GM18907 (cell line): ENCODE results near the gene TEX264.
A peak's percentile ranks its signal among the peaks of the same experiment; 100 is the strongest.
"Not testable (repeated sequence)": the region's sequence is repeated elsewhere in the genome, so short reads cannot be mapped to it uniquely, and the experiment has no call there.

Experiments used
- ATAC-seq: cut with Tn5 transposase; IDR thresholded peaks from one replicate; pipeline ENCODE4 v1.9.1; 2021; ENCODE audit warnings: mild to moderate bottlenecking, moderate library complexity; ENCODE audit not compliant: unreplicated experiment

Gene TEX264, protein sequence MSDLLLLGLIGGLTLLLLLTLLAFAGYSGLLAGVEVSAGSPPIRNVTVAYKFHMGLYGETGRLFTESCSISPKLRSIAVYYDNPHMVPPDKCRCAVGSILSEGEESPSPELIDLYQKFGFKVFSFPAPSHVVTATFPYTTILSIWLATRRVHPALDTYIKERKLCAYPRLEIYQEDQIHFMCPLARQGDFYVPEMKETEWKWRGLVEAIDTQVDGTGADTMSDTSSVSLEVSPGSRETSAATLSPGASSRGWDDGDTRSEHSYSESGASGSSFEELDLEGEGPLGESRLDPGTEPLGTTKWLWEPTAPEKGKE

DNA sequence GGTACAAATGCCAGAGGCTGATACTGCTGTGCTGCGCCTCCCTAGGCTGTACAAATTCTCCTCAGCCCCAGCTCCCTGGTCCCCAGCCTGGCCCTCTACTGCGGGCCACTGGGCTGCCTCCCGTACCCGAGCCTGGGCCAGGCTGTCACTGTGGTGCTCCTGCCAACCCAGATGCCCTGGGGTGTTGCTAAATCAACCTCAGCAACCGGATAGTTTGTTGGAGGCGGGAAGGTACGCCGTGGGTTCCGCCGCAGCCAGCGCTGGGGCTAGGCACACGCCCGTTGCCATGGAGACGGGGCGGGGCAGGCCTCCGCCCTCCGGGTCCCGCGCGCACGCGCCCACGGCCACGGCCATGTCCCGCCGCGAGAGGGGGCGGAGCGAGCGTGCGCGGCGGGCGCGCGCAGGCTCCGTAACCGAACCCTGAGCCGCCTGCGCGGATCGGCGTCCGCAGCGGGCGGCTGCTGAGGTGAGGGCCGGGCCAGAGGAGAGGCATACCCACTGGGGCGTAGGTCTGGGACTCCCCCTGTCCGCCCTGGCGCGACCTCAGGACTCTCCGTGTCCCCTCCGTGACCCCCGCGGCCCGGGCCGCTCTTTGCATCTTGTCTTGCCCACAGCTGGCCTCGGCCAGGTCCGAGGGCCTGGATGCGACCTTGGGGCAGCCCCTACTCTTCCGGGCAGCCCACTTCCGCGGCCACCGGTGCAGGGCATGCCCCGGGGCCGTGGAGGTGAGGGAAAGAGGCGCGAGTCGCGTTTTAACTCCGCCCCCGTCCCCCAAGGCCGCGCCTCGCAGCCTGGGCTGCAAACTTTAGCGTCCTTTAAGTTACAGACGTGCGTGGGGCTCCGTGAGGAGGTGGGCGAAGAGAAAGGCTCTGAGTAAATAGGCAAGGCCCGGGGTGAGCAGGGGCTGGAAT, at the start of gene TEX264:
TSS of gene TEX264 (plus strand) at position 430 of the 911 bp plus-strand sequence. CDS start 3,053 bp downstream, outside the sequence.
- ATAC-seq = peak; percentile 81

DNA sequence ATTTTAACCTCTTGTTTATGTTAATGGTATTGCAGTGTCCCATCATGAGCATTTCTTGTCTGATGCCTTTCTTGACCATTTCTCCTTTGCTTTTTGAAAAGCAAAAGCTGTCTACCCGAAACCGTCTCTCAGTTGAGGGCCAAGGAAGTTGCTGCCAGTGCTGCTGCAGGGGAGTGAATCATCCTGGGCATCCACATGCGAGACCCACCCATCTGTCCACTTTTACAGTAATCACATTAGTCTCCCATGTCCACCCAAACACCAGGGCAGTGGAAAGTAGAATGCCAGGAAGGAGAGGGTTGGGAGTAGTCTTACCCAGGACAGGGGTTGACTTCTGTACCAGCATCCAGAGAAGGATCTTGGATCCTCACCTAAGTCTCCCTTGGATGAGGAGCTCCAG, 48.6 kb upstream of the TEX264 start:
- ATAC-seq = no peak

DNA sequence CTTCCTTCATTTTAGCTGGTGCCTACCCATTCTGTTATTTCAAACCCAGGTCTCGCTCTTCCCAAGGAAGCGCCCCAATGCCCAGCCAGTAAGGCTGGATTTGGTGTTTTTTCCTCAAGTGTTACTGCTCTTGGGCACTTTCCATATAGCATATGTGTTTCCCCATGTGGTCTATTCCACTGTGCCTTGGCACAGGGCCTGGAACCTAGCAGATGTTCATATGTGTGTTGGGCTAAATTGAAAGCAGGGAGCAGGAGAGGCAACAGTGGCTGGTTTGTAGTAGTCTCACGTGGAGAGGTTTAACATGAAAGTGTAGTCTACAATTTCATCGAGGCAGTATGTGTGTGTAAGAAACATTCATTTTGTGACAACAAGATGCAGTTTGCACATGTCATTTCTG, 48.2 kb upstream of the TEX264 start:
- no peak for ATAC-seq

DNA sequence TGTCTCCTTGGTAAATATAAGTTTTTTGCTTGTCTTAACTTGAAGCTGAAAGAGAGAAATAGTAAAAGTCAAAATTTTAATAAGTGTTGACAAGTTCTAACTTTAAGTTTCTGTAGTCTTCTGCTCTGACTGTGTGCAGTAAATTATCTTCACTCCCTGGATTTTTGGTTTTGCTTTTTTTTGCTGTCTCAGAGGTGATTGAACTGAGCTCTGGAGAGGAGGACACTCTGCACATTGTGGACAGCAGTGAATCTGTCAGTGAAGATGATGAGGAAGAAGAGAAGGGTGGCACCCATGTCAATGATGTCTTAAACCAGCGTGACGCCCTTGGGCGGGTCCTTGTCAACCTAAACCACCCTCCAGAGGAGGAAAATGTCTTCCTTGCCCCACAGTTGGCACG, 40.5 kb upstream of the TEX264 start:
- ATAC-seq = no peak

DNA sequence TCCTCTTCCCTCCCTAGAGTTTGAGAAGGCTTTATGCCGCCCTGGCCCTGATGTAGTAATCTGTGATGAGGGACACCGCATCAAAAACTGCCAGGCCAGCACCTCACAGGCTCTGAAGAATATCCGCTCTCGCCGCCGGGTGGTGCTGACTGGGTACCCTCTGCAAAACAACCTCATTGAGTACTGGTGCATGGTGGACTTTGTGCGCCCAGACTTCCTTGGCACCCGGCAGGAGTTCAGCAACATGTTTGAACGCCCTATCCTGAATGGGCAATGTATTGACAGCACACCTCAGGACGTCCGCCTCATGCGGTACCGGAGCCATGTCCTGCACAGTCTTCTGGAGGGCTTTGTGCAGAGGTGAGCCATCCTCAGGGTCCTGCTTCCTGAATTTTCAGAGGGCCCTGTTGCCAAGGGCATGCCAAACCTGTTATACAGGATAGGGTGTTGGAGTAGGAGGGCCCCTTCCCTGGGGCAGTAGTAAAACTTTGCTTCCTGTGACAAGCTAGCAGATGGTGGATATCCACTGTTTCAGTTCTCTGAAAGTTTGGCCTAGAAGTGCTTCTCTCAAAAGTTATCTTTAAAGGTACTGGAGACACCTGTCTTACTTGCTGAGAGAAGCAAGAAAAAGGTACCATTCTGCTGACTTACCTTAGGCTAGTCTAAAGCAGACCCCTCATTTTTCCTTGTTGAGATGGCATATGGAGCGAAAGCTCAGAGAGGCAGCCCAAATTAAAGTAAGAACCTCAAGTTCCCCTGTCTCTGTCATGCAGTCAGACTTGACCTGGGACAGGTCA, 33.7 kb upstream of the TEX264 start:
- no peak for ATAC-seq

DNA sequence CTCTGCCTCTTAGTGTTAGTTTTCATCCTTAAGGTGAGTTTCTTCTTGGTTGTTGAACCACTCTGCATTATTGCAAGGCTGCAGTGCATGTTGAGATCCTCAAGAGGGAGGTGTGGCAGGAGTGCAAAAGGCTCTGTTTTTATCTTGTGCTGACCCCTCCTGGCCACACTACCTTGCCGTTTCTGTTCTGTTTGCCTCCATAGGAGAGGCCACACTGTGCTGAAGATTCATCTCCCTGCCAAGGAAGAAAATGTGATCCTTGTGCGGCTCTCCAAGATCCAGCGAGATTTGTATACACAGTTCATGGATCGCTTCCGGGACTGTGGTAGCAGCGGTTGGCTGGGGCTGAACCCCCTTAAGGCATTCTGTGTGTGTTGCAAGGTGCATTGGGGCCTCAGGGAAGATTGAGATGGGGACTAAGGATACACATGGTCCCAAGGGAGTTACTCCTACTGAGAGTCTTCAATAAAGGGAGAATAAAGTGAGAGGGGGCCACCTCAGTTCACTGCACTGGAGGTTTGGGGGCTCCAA, 33.0 kb upstream of the TEX264 start:
- ATAC-seq = peak; percentile 71

DNA sequence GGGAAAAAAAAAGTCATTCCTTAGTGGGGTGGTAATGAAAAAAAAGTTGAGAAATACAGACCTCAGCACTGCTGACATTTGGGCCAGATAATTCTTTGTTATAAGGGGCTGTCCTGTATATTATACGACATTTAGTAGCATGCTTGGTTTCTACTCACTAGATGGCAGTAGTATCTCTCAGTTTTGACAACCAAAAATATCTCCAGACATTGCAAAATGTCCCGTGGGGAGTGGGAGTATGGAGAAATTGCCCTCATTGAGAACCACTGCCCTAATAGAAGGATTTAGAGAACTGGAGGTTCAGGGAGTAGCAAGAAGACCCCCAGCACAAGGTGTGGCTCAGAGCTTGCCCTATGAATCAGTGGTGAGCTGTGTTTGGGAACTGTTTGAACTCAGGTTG, 28.6 kb upstream of the TEX264 start:
- ATAC-seq = no peak

DNA sequence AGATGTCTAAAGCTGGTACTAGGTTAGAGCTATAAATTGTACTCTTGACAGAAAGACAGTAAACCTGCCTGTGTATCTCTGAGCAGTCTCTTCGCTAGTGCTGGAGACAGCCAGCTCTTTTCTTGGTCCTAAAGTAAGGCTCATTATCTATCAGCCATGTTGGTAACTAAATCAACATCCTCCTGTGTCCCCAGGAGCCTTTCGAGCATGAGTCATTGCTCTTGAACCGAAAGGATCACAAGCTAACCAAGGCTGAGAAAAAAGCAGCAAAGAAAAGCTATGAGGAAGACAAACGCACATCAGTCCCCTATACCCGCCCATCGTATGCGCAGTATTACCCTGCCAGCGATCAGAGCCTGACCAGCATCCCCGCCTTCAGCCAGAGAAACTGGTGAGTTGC, 25.0 kb upstream of the TEX264 start:
- no peak for ATAC-seq

DNA sequence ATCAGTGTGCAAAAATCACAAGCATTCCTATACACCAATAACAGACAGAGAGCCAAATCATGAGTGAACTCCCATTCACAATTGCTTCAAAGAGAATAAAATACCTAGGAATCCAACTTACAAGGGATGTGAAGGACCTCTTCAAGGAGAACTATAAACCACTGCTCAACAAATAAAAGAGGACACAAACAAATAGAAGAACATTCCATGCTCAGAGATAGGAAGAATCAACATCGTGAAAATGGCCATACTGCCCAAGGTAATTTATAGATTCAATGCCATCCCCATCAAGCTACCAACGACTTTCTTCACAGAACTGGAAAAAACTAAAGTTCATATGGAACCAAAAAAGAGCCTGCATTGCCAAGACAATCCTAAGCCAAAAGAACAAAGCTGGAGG, 18.9 kb upstream of the TEX264 start:
- ATAC-seq = not testable (repeated sequence)

DNA sequence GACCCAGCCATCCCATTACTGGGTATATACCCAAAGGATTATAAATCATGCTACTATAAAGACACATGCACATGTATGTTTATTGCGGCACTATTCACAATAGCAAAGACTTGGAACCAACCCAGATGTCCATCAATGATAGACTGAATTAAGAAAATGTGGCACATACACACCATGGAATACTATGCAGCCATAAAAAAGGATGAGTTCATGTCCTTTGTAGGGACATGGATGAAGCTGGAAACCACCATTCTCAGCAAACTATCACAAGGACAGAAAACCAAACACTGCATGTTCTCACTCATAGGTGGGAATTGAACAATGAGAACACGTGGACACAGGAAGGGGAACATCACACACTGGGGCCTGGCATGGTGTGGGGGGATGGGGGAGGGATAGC, 17.6 kb upstream of the TEX264 start:
- not testable (repeated sequence) for ATAC-seq

DNA sequence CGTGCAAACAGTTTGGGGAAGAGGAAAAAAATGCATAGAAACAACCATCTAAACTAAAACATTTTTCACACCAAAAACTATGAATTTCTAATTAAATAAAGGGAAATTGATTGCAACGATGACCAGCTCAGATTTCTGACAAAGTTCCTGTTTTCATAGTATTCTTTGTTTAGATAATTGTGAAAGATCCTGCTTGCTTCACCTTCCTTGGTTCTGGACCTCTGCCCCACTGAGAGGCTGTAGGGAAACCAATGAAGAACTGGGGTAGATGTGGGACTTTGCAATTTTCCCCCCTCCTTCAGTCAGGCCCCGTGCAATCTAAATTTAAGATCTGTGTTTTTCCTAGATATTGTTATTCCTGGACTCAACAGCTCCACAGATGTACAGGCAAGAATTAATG, 13.8 kb upstream of the TEX264 start:
- ATAC-seq = no peak

DNA sequence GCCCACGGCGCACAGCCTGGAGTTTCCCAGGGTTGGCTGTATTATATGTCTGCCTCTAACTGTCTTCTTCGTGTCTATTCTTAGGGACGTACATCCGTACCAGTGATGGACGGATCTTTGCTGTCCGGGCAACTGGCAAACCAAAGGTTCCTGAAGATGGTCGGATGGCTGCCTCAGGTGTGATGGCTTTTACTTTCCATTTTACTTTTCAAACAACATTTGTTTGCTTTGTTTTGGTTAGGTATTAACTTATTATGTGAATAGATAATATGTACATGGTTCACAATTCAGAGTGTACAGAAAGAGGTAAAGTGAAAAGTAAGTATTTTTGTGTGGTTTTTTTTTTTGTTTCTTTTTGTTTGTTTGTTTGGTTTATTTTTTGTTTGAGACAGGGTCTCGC, 11.1 kb upstream of the TEX264 start:
- ATAC-seq = no peak

DNA sequence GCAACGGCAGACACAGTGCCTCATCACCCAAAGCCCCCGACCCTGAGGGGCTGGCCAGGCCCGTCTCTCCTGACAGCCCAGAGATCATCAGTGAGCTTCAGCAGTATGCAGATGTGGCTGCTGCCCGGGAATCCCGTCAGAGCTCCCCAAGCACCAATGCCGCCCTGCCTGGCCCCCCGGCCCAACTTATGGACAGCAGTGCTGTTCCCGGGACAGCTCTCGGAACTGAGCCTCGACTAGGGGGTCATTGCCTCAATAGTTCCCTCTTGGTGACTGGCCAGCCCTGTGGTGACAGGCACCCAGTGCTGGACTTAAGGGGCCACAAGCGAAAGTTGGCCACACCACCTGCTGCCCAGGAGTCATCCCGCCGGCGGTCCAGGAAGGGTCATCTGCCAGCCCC, 8.6 kb upstream of the TEX264 start:
- ATAC-seq = no peak

DNA sequence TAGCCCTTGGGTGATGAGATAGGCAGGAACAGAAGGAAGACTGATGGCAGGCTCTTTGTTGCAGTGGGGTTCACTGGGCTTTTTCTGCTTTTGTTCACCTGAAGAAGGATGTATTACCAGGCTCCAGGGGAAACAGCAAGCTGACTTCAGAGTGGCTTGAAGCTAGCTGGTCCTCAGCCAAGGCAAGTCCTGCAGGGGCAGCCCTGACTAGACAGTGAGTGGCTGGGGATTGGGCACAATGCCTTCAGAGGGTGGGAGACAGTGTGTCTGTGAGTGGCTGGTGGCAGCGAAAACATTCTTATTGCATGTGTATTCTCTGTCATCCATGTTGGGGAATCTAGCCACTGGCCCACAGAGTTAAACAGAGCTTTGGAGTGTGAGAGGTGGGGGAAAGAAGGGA, 2.3 kb upstream of the TEX264 start:
- no peak for ATAC-seq

DNA sequence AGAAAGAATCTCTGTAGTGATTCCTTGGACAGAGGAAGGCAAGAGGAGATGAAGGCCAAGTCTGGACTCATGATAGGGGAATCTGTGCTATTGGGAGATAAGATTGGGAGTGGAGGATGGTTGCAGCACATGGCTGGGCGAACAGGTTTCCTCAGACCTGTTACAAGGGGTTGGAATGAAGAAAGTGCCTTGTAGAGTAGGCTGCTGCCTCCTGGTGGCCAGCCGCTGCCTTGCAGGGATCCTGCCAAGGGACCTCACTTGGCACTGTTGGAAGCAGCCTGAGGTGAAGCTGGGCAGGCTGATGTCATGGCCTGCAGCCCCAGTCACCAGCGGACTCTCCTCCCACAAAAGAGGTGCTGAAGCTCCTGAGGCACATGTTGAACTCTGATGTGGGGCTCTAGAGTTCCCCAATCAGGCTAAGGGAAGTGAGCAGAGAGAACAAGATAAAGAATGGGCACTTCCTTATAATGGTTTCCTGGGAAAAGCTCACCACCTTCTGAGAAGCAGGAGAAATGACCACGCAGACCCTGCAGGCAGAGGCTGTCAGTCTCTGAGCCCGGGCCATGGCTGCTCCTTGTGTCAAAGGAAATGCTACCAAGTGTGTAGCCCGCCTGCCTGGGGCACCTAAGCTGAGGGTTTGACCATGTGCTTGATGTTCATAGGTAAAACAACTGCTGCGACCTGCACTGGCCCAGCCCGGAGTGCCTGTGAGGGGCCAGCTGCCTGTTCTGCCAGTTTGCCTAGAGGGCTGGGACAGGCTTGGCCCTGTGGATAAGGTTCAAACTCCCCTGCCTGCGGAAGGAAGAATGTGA, 1.6 kb upstream of the TEX264 start:
- ATAC-seq = no peak

DNA sequence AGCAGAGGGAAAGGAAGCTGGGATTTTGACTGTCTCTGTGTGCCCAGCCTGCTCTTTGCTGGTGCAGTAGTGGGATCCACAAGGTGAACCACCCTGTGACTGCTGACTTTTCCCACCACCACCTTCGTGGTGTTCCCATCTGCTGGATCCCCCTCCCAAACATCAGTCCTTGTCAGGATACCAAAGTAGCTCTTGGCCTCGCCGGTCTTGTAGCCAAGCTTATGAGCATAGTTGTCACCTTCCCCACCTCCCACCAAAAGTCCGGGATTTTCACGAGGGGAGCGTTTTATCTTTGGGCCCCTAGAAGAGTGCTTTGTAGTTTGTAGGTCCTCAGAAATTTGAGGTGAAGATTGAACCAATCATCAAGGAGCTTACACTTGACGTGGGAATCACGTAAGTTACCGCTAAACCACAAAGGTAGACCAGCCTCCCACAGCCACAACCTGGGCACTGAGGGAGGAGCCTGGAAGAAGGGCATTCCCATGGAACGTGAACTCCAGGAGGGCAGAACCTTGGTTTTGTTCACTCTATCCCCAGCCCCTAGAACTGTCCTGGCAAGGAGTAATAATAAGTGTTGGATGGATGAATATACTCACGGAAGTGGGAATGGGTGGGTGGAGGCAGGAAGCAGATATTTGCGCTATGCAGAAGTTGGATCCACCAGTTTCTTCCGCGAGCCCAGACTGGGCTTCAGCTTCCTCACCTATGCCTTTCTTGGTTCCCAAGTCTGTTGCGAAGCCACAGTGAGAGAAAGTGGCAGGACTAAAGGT, 814 bp upstream of the TEX264 start:
- ATAC-seq = no peak

DNA sequence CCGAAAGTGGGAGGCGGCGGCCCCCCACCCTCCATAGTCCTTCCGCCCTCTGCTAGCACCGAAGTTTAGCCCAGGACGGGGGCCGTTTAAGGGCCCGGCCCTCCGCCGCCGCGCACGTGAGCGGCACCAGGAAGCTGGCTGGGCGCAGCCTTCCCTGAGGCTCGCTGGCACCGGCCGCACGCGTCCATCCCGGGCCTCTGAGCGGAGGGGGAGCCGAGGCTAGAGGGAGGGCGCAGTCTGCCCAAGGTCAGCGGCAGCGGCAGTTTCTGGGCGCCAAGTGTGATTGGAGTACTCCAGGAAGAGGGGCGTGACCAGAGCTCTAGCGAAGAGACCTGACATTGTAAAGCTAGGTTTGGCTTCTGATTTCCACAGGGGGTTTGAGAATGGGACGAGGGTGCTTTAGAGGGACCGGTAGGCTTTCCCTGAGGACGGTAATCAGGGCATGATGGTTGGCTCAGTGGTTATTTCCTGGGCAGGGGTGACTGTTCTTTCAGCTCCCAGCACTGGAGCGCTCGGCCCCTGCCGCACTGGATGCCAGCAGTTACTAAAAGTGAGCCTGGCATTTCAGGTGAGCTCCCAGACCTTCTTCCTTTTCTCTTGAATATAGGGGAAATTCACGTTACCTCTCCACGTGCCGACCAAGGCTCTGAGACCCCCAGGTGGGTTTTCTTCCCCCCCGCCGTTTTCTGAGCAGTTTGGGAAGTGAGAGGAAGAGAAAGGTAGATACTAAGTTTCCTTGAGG, 853 bp downstream of the TEX264 start:
- peak; percentile 41 for ATAC-seq

DNA sequence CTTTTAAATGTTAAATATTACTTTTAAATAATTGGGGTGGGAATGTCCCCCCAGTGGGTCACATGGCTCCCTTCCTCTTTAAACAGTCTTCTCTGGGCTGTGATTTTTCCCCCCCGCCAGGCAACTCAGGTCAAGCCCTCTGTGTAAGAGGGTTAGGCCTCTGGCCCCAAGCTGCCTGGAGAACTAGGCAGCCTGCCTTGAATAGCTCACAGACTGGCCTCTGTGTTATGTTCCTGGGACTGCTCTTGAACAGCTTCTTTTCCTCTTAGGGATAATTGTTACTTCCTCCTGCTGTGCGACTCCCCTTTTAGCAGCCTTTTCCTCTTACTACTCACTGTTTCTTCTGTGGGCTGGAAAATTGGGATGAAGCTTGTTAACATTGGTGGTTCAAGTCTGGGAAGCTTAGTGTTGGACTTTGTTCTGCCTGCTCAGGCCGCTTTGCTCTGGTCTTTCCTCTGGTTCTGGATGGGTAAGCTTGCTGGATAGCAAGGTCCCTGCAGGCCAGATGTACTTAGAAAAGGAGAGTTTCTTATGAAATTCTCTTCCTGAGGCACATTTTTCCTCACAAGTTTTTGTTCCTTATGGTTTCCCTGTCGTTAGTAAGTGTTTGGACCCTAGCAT, 2.2 kb downstream of the TEX264 start:
- no peak for ATAC-seq
